H9 (cell line): Measurements from ENCODE around the gene ST6GALNAC3. TPM values are rescaled to one million over a fixed set of nuclear protein-coding genes. Genes with fewer than 3 reads are reported as not detected.
A peak's percentile ranks its signal among the peaks of the same experiment; 100 is the strongest.

Source experiments
- DNase-seq: peaks from one replicate; pipeline ENCODE4 v3.0.0-alpha.2; 2017
- H2AFZ ChIP-seq: one replicate; pipeline ENCODE4 v1.6.1; 2013; ENCODE audit warnings: mild to moderate bottlenecking, low read length, control low read depth, moderate library complexity
- H2AK5ac ChIP-seq: 2 replicates; pipeline ENCODE4 v1.6.1; 2013; ENCODE audit warnings: low read length, control low read depth, mixed read lengths; ENCODE audit not compliant: insufficient read length
- H2BK120ac ChIP-seq: one replicate; pipeline ENCODE4 v1.6.1; 2013; ENCODE audit warnings: low read depth, mild to moderate bottlenecking, low read length, control low read depth, inconsistent platforms; ENCODE audit not compliant: poor library complexity, severe bottlenecking
- H2BK12ac ChIP-seq: 2 replicates; pipeline ENCODE4 v1.6.1; 2013; ENCODE audit warnings: low read length, control low read depth, mixed read lengths, low read depth; ENCODE audit not compliant: insufficient read length
- H2BK15ac ChIP-seq: 2 replicates; pipeline ENCODE4 v1.6.1; 2013; ENCODE audit warnings: low read depth, low read length, control low read depth
- H2BK20ac ChIP-seq: one replicate; pipeline ENCODE4 v1.6.1; 2013; ENCODE audit warnings: low read depth, mild to moderate bottlenecking, low read length, control low read depth, inconsistent platforms; ENCODE audit not compliant: poor library complexity, severe bottlenecking
- H2BK5ac ChIP-seq: 2 replicates; pipeline ENCODE4 v1.6.1; 2013; ENCODE audit warnings: low read length, control low read depth, mixed read lengths; ENCODE audit not compliant: insufficient read length
- H3K14ac ChIP-seq: 2 replicates; pipeline ENCODE4 v1.6.1; 2013; ENCODE audit warnings: low read length, control low read depth; ENCODE audit not compliant: insufficient read depth
- H3K18ac ChIP-seq: 2 replicates; pipeline ENCODE4 v1.6.1; 2013; ENCODE audit warnings: low read depth, mild to moderate bottlenecking, mixed read lengths, low read length, control low read depth; ENCODE audit not compliant: insufficient read length
- H3K23ac ChIP-seq: 2 replicates; pipeline ENCODE4 v1.6.1; 2013; ENCODE audit warnings: low read length, control low read depth, mixed read lengths, low read depth; ENCODE audit not compliant: insufficient read length
- H3K23me2 ChIP-seq: 2 replicates; pipeline ENCODE4 v1.6.1; 2013; ENCODE audit warnings: low read depth, mild to moderate bottlenecking, mixed read lengths, low read length, control low read depth; ENCODE audit not compliant: insufficient read length, poor library complexity, severe bottlenecking
- H3K27ac ChIP-seq: 2 replicates; pipeline ENCODE4 v1.5.1; 2013; ENCODE audit warnings: low read length, control low read depth, mixed read lengths, low read depth; ENCODE audit not compliant: insufficient read length
- H3K27me3 ChIP-seq: 2 replicates; pipeline ENCODE4 v1.6.1; 2013; ENCODE audit warnings: low read length, control low read depth, inconsistent platforms; ENCODE audit not compliant: insufficient read depth
- H3K4ac ChIP-seq: 2 replicates; pipeline ENCODE4 v1.6.1; 2013; ENCODE audit warnings: low read depth, mild to moderate bottlenecking, control low read depth, inconsistent platforms, low read length, moderate library complexity
- H3K4me1 ChIP-seq: 2 replicates; pipeline ENCODE4 v1.6.1; 2013; ENCODE audit warnings: low read length, control low read depth, inconsistent platforms; ENCODE audit not compliant: insufficient read depth
- H3K4me2 ChIP-seq: 2 replicates; pipeline ENCODE4 v1.6.1; 2013; ENCODE audit warnings: low read length, control low read depth, mixed read lengths; ENCODE audit not compliant: insufficient read length, insufficient read depth
- H3K56ac ChIP-seq: 2 replicates; pipeline ENCODE4 v1.6.1; 2013; ENCODE audit warnings: low read depth, mild to moderate bottlenecking, mixed read lengths, low read length, control low read depth; ENCODE audit not compliant: insufficient read length
- H3K79me1 ChIP-seq: 2 replicates; pipeline ENCODE4 v1.6.1; 2013; ENCODE audit warnings: low read depth, mild to moderate bottlenecking, moderate library complexity, low read length, control low read depth, inconsistent platforms; ENCODE audit not compliant: insufficient read depth, poor library complexity, severe bottlenecking
- H3K79me2 ChIP-seq: 2 replicates; pipeline ENCODE4 v1.6.1; 2013; ENCODE audit warnings: low read length, control low read depth, inconsistent platforms; ENCODE audit not compliant: insufficient read depth
- H3K9ac ChIP-seq: 2 replicates; pipeline ENCODE4 v1.6.1; 2013; ENCODE audit warnings: low read length, control low read depth, mixed read lengths; ENCODE audit not compliant: insufficient read length; ENCODE audit errors: extremely low read depth
- H3K9me3 ChIP-seq: one replicate; pipeline ENCODE4 v1.6.1; 2013; ENCODE audit warnings: low read depth, low read length, inconsistent platforms; ENCODE audit not compliant: control insufficient read depth
- H3T11ph ChIP-seq: one replicate; pipeline ENCODE4 v1.6.1; 2013; ENCODE audit warnings: mild to moderate bottlenecking, low read length, control low read depth, inconsistent platforms
- H4K20me1 ChIP-seq: one replicate; pipeline ENCODE4 v1.6.1; 2013; ENCODE audit not compliant: control insufficient read depth, insufficient read length, insufficient read depth
- H4K5ac ChIP-seq: 2 replicates; pipeline ENCODE4 v1.6.1; 2013; ENCODE audit warnings: low read depth, mild to moderate bottlenecking, mixed read lengths, low read length, control low read depth; ENCODE audit not compliant: insufficient read length
- H4K8ac ChIP-seq: replicated peaks from 2 replicates; pipeline ENCODE4 v1.6.1; 2013; ENCODE audit warnings: low read length, control low read depth, mixed read lengths, low read depth; ENCODE audit not compliant: insufficient read length
- H4K91ac ChIP-seq: 2 replicates; pipeline ENCODE4 v1.6.1; 2013; ENCODE audit warnings: low read depth, mild to moderate bottlenecking, moderate library complexity, mixed read lengths, low read length, control low read depth; ENCODE audit not compliant: insufficient read length
- H3K27ac Mint-ChIP-seq, 3 experiments: 2 replicates in 2 of 3; 3 replicates in 1 of 3; pipeline ENCODE4 v1.8.0; 2020 to 2021; ENCODE audit warnings: mixed read lengths in 3 of 3, mild to moderate bottlenecking in 1 of 3, moderate library complexity in 1 of 3
- H3K27me3 Mint-ChIP-seq: 2 replicates; pipeline ENCODE4 v1.8.0; 2021; ENCODE audit warnings: low read depth, mild to moderate bottlenecking, moderate library complexity, mixed read lengths
- H3K36me3 Mint-ChIP-seq, 3 experiments: 2 replicates in 2 of 3; 3 replicates in 1 of 3; pipeline ENCODE4 v1.8.0; 2020 to 2021; ENCODE audit warnings: low read depth in 3 of 3, mixed read lengths in 3 of 3; ENCODE audit not compliant: insufficient read depth in 1 of 3
- H3K4me1 Mint-ChIP-seq, 2 experiments: 2 replicates each; pipeline ENCODE4 v1.8.0; 2020; ENCODE audit warnings: mixed read lengths in 2 of 2
- H3K4me3 Mint-ChIP-seq, 2 experiments: 2 replicates in 1 of 2; 3 replicates in 1 of 2; pipeline ENCODE4 v1.8.0; 2020 to 2021; ENCODE audit warnings: mild to moderate bottlenecking in 2 of 2, mixed read lengths in 2 of 2, moderate library complexity in 1 of 2
- H3K9me3 Mint-ChIP-seq, 2 experiments: 2 replicates in 1 of 2; 3 replicates in 1 of 2; pipeline ENCODE4 v1.8.0; 2020; ENCODE audit warnings: mild to moderate bottlenecking in 2 of 2, mixed read lengths in 2 of 2, moderate library complexity in 1 of 2
- WGBS: extraction: QIAGEN DNeasy Blood & Tissue Kit; methylation state at CpG from one replicate; pipeline ENCODE4 v1.1.7; 2013; ENCODE audit warnings: missing lambda C conversion rate, low lambda C conversion rate, mixed read lengths; ENCODE audit not compliant: insufficient read length; ENCODE audit errors: extremely low coverage; 5-methylcytosine and 5-hydroxymethylcytosine counted together
- total RNA-seq: library from RNA; stranded (reverse); gene quantifications from 2 replicates; pipeline ENCODE4 v1.2.1, GENCODE V29; 2021
- TF ChIP-seq, protein P1 (sequence below): fragments of 200-600 bp; sonication (generic); conservative IDR thresholded peaks from 3 replicates; pipeline ENCODE4 v1.8.0; 2021; ENCODE audit warnings: antibody characterized with exemption, mild to moderate bottlenecking

ST6GALNAC3 gene
- total RNA-seq, 1 experiment from 2014 or later: 11.2 TPM

DNA sequence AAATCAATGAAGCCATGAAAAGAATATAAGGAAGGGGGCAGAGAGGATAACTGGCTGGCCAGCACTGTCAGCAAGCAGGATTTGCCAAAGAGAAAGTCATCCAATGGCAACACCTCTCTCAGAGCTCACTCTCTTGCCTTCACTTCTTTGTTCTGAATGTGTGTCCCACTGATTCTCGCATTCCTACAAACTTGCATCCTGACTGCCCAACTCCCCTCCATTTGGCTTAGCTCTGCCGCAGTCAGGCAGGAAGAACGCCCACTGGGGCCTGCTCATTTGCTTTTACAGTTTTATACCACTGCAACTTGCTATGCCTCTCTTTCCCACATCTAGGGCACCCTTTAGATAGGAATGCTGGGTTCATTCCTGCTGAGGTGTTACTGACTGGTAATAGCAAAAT, 428.6 kb downstream of the ST6GALNAC3 start:
- Mint-ChIP-seq H3K36me3 (no peaks in the 10 kb centered on the region), H3K9me3 (no peaks in the 10 kb centered on the region), H3K4me1 (peaks cover 44 to 46% of the 10 kb centered on the region in 2 experiments), H3K4me3 (peak overlapping the region in 1 of 2 experiments; percentile 30; a peak in 1 of 5 replicates), H3K27ac (peak overlapping the region in 2 of 3 experiments; percentile 76 to 98; a peak in 4 of 7 replicates), H3K27me3 (no peaks in the 10 kb centered on the region; the same call in 1 of the 2 replicates)
- Histone ChIP-seq H3K23ac (no peak overlapping the region), H3K18ac (no peak overlapping the region), H2AFZ (no peak overlapping the region), H3K23me2 (no peaks in the 10 kb centered on the region), H3K27ac (no peak overlapping the region), H3K4me1 (peaks cover 12% of the 10 kb centered on the region; the same call in 1 of the 2 replicates), H3K9ac (no peak overlapping the region), H3K4me2 (no peak overlapping the region), H3K27me3 (no peaks in the 10 kb centered on the region), H2BK15ac (no peak overlapping the region), H2BK12ac (no peak overlapping the region), H2BK5ac (no peak overlapping the region), H4K20me1 (no peaks in the 10 kb centered on the region), H2BK120ac (no peak overlapping the region), H3K9me3 (no peaks in the 10 kb centered on the region), H4K5ac (no peak overlapping the region), H3T11ph (no peak overlapping the region), H3K56ac (no peak overlapping the region), H2AK5ac (no peak overlapping the region), H3K4ac (no peak overlapping the region), H2BK20ac (no peak overlapping the region), H3K14ac (no peak overlapping the region), H4K91ac (no peak overlapping the region), H3K79me1 (no peaks in the 10 kb centered on the region), H4K8ac (no peak overlapping the region), H3K79me2 (no peaks in the 10 kb centered on the region)
- TF ChIP-seq, protein P1, sequence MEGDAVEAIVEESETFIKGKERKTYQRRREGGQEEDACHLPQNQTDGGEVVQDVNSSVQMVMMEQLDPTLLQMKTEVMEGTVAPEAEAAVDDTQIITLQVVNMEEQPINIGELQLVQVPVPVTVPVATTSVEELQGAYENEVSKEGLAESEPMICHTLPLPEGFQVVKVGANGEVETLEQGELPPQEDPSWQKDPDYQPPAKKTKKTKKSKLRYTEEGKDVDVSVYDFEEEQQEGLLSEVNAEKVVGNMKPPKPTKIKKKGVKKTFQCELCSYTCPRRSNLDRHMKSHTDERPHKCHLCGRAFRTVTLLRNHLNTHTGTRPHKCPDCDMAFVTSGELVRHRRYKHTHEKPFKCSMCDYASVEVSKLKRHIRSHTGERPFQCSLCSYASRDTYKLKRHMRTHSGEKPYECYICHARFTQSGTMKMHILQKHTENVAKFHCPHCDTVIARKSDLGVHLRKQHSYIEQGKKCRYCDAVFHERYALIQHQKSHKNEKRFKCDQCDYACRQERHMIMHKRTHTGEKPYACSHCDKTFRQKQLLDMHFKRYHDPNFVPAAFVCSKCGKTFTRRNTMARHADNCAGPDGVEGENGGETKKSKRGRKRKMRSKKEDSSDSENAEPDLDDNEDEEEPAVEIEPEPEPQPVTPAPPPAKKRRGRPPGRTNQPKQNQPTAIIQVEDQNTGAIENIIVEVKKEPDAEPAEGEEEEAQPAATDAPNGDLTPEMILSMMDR: no peak
- DNase-seq: peak; percentile 71
- no CpG with 5 or more reads among the region's 3 CpGs for WGBS
